Suppressor macrophage (primary cell): Measurements from ENCODE around the gene TNNT1.
"Not testable (repeated sequence)": the region's sequence is repeated elsewhere in the genome, so short reads cannot be mapped to it uniquely, and the experiment has no call there.

ENCODE experiments used
- DNase-seq, 4 experiments: peaks; one replicate each; pipeline ENCODE4 v3.0.0-alpha.2; 2020 to 2022

The TNNT1 gene

GRCh38 chr19:55109527-55110291, 39.3 kb downstream of the TNNT1 start:
- no peak for DNase-seq

DNA sequence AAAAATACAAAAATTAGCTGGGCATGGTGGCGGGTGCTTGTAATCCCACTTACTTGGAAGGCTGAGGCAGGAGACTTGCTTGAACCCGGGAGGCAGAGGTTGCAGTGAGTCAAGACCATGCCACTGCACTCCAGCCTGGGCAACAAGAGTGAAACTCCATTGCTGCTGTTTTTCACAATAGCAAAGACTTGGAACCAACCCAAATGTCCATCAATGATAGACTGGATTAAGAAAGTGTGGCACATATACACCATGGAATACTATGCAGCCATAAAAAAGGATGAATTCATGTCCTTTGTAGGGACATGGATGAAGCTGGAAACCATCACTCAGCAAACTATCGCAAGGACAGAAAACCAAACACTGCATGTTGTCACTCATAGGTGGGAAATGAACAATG, 41.8 kb downstream of the TNNT1 start:
- DNase-seq, result not testable (repeated sequence)

GRCh38 chr19:55106591-55106990, 42.4 kb downstream of the TNNT1 start:
- DNase-seq, result no peak

DNA sequence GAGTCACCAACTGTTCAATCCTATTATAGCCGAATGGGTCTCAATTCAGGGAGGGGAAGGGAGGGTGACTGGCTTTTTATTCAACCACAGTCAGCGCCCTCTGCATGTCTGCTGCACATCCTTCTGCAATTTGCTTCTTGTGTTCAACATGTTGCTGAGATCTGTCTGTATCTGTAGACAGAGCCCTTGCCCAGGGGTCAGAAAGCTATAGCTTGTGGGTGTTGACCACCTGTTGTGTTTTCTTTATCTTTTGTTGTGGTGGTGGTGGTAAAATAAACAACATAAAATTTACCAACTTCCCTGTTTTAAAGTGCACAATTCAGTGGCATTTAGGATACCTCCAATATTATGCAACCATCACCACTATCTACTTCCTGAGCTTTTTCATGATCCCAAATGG, 43.8 kb downstream of the TNNT1 start:
- DNase-seq, result no peak

- DNase-seq, result no peak
Observed at GRCh38 chr19:55103190-55103589, 45.8 kb downstream of the TNNT1 start.

DNA sequence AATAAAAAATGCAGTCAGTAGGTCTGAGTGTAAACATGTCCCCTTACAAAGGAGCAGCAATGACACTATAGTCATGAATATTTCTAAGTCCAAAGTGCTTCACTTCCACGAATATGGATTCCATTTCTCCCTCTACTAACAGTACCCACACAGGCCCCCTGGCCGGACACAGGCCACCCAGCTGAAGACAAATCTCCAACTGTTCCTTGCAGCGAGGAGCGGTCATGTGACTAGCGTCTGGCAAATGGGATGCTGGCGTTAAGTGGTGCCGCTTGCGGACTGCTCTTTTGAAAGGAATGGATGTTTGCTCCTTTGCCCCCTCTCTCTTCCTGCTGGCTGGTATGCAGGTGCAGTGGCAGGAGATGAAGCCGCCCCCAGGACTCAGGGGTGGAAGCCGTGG, 47.7 kb downstream of the TNNT1 start:
- no peak for DNase-seq

- peak in 3 of 4 experiments; percentile 33 to 50 (median 35) for DNase-seq
Observed at GRCh38 chr19:55099557-55100506, 49.2 kb downstream of the TNNT1 start.

- DNase-seq, result peak; percentile 56 to 74 (median 73)
Observed at GRCh38 chr19:55098716-55099556, 50.1 kb downstream of the TNNT1 start.

DNA sequence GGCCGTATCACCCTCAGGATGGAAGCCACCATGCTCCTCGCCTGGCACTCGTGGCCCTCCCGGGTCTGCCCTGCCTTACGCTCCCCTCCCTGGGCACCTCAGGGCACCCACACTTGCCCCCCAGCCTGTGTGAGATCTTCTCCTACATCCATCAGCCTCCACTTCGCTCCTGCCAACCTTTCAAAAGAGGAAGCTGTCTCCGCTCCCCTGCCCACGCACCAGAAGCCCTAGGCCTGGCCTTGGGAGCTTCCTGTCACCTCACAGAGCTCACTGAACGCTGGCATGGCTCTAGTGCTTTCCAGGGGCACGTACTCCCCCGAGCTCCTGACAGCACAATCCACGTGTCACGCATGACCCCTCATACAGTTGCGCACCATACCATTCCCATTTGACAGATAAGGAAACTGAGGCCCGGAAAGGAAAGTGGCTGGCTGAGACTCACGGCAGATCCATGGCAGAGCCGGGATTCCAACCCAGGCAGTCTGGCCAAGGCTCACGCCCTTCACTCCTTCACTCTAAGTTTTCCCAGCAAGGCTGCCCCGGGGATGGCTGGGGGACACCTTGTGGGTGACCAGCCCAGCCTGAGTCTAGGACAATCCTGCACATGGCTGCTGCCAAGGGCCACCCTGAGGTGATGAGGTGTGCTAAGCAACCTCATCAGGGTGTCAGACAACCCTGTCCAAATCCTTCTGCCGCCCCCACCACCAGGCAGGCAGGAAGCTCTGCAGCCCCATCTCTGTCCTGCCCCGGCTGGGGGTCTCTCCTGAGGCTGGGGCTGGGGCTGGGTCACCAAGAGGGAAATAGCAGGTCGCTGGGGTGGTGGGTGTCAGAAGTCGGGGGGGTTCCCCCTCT, 50.9 kb downstream of the TNNT1 start:
- peak; percentile 84 to 94 (median 92) for DNase-seq

- no peak for DNase-seq
Observed at GRCh38 chr19:55096061-55096701, 52.8 kb downstream of the TNNT1 start.

DNA sequence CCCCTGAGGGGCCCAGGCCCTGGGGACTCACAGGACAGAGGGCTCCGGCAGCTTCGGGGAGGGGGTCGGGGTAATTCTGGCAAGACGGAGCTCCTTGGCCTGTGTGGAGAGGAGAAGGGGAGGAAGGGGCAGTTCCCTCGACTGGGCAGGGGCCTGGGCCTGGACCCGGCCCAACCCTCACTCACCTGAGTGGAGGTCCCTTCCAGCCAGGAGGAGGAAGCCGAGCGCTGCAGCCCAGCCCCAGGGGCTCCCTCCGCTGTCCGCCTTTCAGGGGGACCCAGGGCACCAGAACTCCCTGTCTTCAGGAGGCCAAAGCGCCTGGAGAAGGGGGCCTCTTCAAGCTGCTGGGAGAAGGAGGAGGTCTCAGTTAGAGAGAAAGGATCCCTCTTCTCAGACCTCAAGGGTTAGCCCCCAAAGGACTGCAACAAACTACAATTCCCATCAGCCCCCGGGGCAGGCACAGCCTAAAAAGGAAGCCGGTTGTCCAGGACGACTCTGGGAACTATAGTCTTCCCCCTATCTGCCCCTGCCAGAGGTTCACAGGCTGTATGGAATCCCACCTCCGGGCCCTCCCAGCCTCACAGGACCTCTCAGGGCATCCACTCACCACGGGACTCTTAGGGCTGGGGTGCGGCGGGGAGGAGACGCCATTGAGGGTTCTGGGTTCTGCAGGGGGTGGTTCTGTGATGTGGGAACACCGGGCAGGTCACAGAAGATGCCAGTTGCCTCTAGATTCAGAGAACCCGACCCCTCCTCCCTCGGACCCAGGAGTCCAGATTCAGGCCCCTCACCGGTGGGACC, 53.5 kb downstream of the TNNT1 start:
- peak in 1 of 4 experiments; percentile 5 for DNase-seq

- DNase-seq, result peak in 1 of 4 experiments; percentile 1
Observed at GRCh38 chr19:55094456-55095259, 54.3 kb downstream of the TNNT1 start.

DNA sequence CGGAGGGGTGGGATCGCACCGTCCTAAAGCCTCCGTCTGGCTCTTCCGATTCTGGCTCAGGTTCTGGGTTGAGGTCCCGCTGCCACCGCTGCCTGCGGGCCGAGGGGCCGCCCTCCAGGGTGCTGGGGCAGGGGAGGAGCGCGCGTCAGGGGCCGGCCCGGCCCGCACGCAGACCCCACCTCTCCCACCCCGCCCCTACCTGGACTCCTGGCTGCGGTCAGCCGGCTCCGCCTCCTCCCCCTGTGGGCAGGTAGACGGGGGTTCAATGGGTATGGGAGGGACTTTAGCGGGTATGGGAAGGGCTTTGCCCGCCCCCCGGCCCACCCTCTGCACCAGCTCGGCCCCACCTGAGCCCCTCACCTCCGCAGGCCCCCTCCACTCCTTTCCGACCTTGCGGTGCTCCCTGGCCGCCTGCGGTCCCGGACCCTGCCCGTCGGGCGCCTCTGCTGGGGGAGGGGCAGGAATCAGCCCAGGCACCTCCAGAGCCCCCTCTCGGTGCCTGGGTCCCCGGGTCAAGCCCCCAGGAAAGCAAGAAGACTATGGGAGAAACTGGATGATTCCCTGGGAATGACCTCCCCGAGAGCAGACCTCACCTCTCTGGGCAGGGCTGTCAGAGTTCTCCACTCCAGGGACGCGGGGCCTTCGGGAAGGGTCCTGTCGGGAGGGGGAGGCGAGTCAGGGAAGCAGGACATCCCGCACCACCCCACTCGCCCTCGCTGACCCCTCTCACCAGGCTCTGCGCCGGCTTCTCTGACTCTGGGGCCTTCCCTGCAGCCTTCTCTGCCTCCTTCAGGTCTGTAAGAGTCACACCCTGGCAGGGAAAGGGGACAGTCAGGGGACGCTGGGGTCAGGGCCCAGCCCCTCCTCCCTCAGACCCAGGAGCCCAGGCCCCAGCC, 56.3 kb downstream of the TNNT1 start:
- DNase-seq, result no peak

GRCh38 chr19:55091955-55092354, 57.1 kb downstream of the TNNT1 start:
- DNase-seq, result peak in 1 of 4 experiments; percentile 1

DNA sequence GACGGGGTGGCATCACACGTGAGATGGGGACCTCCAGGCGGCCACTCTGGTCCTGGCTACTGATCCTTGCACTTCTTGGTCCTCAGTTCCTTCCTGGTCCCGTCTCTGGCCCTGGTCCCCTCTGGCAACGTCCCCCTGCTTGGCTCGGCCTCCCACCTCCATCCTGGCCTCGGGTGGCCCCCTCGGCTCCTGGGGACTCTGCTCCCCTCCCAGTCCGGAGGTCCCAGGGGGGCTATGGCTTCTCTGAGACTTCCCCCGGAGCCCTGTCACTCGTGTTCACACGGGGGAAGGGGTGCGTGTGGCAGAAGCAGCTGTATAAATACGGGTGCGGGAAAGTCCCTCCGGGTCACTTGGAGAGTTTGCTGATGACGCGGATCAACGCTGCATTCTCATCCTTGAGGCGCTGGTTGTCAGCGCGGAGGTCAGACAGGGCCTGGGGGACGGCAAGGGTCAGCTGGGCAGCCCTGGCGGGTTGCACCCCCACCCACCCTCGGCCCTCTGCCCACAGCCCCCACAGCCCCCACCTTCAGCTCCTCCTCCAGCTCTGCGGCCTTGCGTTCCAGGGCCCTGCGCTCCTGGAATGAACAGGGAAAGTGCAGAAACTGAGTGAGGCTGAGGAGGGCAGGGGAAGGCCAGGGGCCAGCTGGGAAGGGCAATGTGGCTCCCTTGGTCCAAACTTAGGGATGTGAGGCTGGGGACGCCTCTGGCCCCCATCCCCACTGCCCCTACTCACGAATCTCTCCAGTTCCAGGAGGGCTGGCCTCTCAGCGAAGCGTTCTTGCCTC, 57.7 kb downstream of the TNNT1 start:
- DNase-seq, result no peak

- no peak for DNase-seq
Observed at GRCh38 chr19:55090564-55090963, 58.4 kb downstream of the TNNT1 start.

GRCh38 chr19:55089342-55089944, 59.6 kb downstream of the TNNT1 start:
- no peak for DNase-seq
